Calu3 (cell line): ENCODE data around the gene DPYD. TPM values are rescaled to one million over a fixed set of nuclear protein-coding genes. Genes with fewer than 3 reads are reported as not detected.

ENCODE experiments used
- BruUV-seq: library from RNA; stranded (reverse); fragments of 400-500 nt; replicated peaks from 2 replicates; lab custom pipeline; 2021; lab: Mats Ljungman, UMichigan
- CTCF ChIA-PET: fragments of 300-600 bp; sonication (Branson Sonifier 250); formaldehyde crosslinking; loops from one replicate; lab custom pipeline; 2022; ENCODE audit warnings: antibody characterized with exemption; lab: Charles Lee
- DNase-seq: peaks from one replicate; pipeline ENCODE4 v3.0.0; 2022
- H3K27ac Mint-ChIP-seq: one replicate; pipeline ENCODE4 v1.8.0; 2022; ENCODE audit warnings: mixed read lengths; ENCODE audit not compliant: unreplicated experiment
- H3K27me3 Mint-ChIP-seq: one replicate; pipeline ENCODE4 v1.8.0; 2022; ENCODE audit warnings: mixed read lengths; ENCODE audit not compliant: unreplicated experiment
- H3K36me3 Mint-ChIP-seq: one replicate; pipeline ENCODE4 v1.8.0; 2022; ENCODE audit warnings: mild to moderate bottlenecking, moderate library complexity, mixed read lengths; ENCODE audit not compliant: insufficient read depth, unreplicated experiment
- H3K4me1 Mint-ChIP-seq: one replicate; pipeline ENCODE4 v1.8.0; 2022; ENCODE audit warnings: mild to moderate bottlenecking, low read depth, mixed read lengths; ENCODE audit not compliant: unreplicated experiment
- H3K4me3 Mint-ChIP-seq: one replicate; pipeline ENCODE4 v1.8.0; 2022; ENCODE audit warnings: mild to moderate bottlenecking, low read depth, moderate library complexity, mixed read lengths; ENCODE audit not compliant: unreplicated experiment
- H3K9me3 Mint-ChIP-seq: one replicate; pipeline ENCODE4 v1.8.0; 2022; ENCODE audit warnings: low read depth, mixed read lengths; ENCODE audit not compliant: unreplicated experiment
- CTCF ChIP-seq: fragments of 200-600 bp; IDR thresholded peaks from one replicate; pipeline ENCODE4 v1.8.0; 2022; ENCODE audit warnings: antibody characterized with exemption; ENCODE audit not compliant: unreplicated experiment
- intact Hi-C: fragments of 100-400 bp; cut with micrococcal nuclease; formaldehyde crosslinking; loops from one replicate; pipeline ENCODE4 v1.10.0; 2022; ENCODE audit not compliant: unreplicated experiment
- total RNA-seq: library from RNA; stranded (reverse); gene quantifications from 2 replicates; pipeline ENCODE4 v1.2.3, GENCODE V29; 2022

The DPYD gene
- total RNA-seq, 1 experiment from 2014 or later, result 15.6 TPM

DNA sequence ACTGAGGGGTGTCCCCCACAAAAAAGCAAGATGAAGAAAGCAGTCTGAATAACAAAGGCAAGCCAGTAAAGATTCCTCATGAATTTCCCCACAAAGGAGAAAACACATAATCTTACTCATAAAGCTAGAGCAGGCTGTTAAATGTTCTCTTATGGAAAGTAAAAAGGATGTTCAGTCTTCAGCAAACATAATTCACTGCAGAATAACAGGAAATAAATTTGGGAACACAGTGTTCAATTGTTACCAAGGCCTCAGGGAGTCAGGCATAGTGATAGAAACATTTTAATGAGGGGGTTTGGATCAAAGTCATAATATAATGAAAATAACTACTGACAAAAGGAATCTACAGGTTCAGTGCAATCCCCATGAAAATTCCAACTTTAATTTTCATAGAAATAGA lies 297.6 kb downstream of the DPYD start:
- CTCF ChIA-PET, result no interaction called here
- BruUV-seq, result no TSS peak
- no peak for DNase-seq
- intact Hi-C loops, result no loop called here
- H3K36me3 Mint-ChIP-seq, result no peaks in the 10 kb centered on the region
- no peaks in the 10 kb centered on the region for H3K27me3 Mint-ChIP-seq
- no peaks in the 10 kb centered on the region for H3K9me3 Mint-ChIP-seq
- no peak overlapping the region for H3K4me3 Mint-ChIP-seq
- no peak overlapping the region for H3K27ac Mint-ChIP-seq
- TF ChIP-seq CTCF, result no peak
- H3K4me1 Mint-ChIP-seq, result no peaks in the 10 kb centered on the region

DNA sequence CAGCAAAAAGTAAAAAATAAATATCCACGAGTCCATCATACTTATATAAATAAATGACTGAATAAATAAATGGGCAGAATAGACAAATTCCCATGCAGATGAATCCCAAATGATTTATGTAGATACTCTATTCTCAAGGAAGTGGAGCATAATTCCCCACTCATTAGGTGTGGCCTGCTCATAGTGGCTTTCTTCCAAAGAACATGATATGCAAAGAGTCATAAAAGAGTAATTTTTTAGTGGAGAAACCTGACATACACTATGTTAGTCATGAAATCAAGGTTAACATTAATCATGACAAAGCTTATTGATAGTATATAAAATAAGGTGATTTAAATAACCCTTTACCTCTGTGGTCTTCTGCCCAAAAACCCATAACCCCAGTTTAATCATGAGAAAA lies 298.9 kb downstream of the DPYD start:
- Mint-ChIP-seq H3K36me3 (no peaks in the 10 kb centered on the region), H3K9me3 (no peaks in the 10 kb centered on the region), H3K4me1 (no peaks in the 10 kb centered on the region), H3K27me3 (no peaks in the 10 kb centered on the region), H3K4me3 (no peak overlapping the region), H3K27ac (no peak overlapping the region)
- DNase-seq, result no peak
- TF ChIP-seq CTCF, result no peak
- intact Hi-C loops, result no loop called here
- CTCF ChIA-PET, result no interaction called here
- no TSS peak for BruUV-seq

DNA sequence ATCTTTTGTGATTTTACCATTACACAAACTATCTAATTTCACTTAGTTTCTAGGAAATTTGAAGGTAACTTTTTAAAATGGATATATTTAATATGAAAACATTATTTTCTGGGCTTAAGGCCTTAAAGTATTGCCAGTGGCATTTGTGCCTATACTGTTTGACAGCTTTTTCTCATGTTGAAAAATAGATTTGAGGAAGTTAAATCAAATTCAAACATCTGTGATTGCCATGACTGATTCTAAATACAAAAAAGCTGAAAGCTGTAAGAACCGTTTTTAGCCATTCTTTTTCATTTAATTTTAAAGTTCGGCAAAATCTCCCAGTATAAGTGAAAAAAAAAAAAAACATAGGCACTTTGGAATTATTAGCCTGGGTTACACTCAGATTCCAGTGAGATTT lies 301.1 kb downstream of the DPYD start:
- Mint-ChIP-seq H3K27me3 (no peaks in the 10 kb centered on the region), H3K9me3 (no peaks in the 10 kb centered on the region), H3K4me1 (no peaks in the 10 kb centered on the region), H3K4me3 (no peak overlapping the region), H3K27ac (no peak overlapping the region), H3K36me3 (no peaks in the 10 kb centered on the region)
- CTCF ChIA-PET, result no interaction called here
- no peak for TF ChIP-seq CTCF
- no TSS peak for BruUV-seq
- intact Hi-C loops, result no loop called here
- no peak for DNase-seq

DNA sequence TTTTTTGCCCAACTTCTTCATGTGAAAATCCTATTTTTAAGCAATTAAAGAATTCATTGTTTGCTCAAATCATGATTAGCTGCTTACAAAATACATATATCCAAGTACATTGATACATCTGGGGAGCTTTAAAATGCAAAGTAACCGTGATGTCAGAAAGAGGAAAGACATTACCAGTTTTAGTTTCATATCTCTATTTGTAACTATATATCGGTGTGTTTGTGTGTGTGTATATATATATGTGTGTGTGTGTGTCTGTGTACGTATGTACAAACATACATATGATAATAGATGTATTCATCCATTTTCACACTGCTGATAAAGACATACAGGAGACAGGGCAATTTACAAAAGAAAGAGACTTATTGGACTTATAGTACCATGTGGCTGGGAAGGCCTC lies 310.1 kb downstream of the DPYD start:
- BruUV-seq, result no TSS peak
- Mint-ChIP-seq H3K27ac (no peak overlapping the region), H3K4me1 (no peaks in the 10 kb centered on the region), H3K27me3 (no peaks in the 10 kb centered on the region), H3K4me3 (no peak overlapping the region), H3K36me3 (no peaks in the 10 kb centered on the region), H3K9me3 (no peaks in the 10 kb centered on the region)
- no peak for TF ChIP-seq CTCF
- intact Hi-C loops, result no loop called here
- CTCF ChIA-PET, result no interaction called here
- DNase-seq, result no peak

- Mint-ChIP-seq H3K9me3 (no peaks in the 10 kb centered on the region), H3K27me3 (no peaks in the 10 kb centered on the region), H3K4me1 (no peaks in the 10 kb centered on the region), H3K27ac (no peak overlapping the region), H3K36me3 (no peaks in the 10 kb centered on the region), H3K4me3 (no peak overlapping the region)
- CTCF ChIA-PET, result no interaction called here
- no peak for DNase-seq
- TF ChIP-seq CTCF, result no peak
- BruUV-seq, result no TSS peak
- intact Hi-C loops, result no loop called here
Observed at GRCh38 chr1:97610102-97610501, 310.7 kb downstream of the DPYD start.
